GM23338 (cell line): ENCODE data around the gene FUT6. TPM values are rescaled to one million over a fixed set of nuclear protein-coding genes. Genes with fewer than 3 reads are reported as not detected.

Source experiments
- ATAC-seq: fragments of 200-7000 bp; cut with Tn5 transposase; 3 replicates; pipeline ENCODE4 v1.9.1; 2020
- DNase-seq: peaks from one replicate; pipeline ENCODE4 v3.0.0-alpha.2; 2015; ENCODE audit warnings: low spot score
- H2AFZ ChIP-seq: fragments of 200-600 bp; sonication (generic); 2 replicates; pipeline ENCODE4 v1.8.0; 2016; ENCODE audit warnings: antibody characterized with exemption, mild to moderate bottlenecking, moderate library complexity
- H3F3A ChIP-seq: fragments of 200-600 bp; sonication (generic); replicated peaks from 2 replicates; pipeline ENCODE4 v1.8.0; 2017; ENCODE audit warnings: antibody characterized with exemption, mixed run types, low read depth
- H3K27ac ChIP-seq: fragments of 200-600 bp; sonication (generic); 2 replicates; pipeline ENCODE4 v1.6.1; 2016; ENCODE audit warnings: low read depth
- H3K27me3 ChIP-seq: fragments of 200-600 bp; sonication (generic); 2 replicates; pipeline ENCODE4 v1.8.0; 2016; ENCODE audit warnings: mild to moderate bottlenecking, mixed run types, moderate library complexity; ENCODE audit not compliant: insufficient read depth
- H3K36me3 ChIP-seq: fragments of 200-600 bp; sonication (generic); 2 replicates; pipeline ENCODE4 v1.8.0; 2016; ENCODE audit warnings: mild to moderate bottlenecking; ENCODE audit not compliant: insufficient read depth
- H3K4me1 ChIP-seq: fragments of 200-600 bp; sonication (generic); 2 replicates; pipeline ENCODE4 v1.8.0; 2016; ENCODE audit warnings: mild to moderate bottlenecking, moderate library complexity; ENCODE audit not compliant: insufficient read depth
- H3K4me2 ChIP-seq: fragments of 200-600 bp; sonication (generic); 2 replicates; pipeline ENCODE4 v1.7.1; 2017; ENCODE audit warnings: mixed run types
- H3K4me3 ChIP-seq: fragments of 200-600 bp; sonication (generic); 2 replicates; pipeline ENCODE4 v1.6.1; 2016; ENCODE audit warnings: mixed run types
- H3K79me2 ChIP-seq: fragments of 200-600 bp; sonication (generic); replicated peaks from 2 replicates; pipeline ENCODE4 v1.8.0; 2017; ENCODE audit warnings: mild to moderate bottlenecking; ENCODE audit not compliant: insufficient read depth
- H3K9me2 ChIP-seq: fragments of 200-600 bp; sonication (generic); 2 replicates; pipeline ENCODE4 v1.8.0; 2017; ENCODE audit not compliant: insufficient read depth
- H4K20me1 ChIP-seq: fragments of 200-600 bp; sonication (generic); replicated peaks from 2 replicates; pipeline ENCODE4 v1.8.0; 2017; ENCODE audit warnings: mild to moderate bottlenecking; ENCODE audit not compliant: insufficient read depth
- H3K27ac Mint-ChIP-seq: 2 replicates; pipeline ENCODE4 v1.8.0; 2020; ENCODE audit warnings: inconsistent platforms, mild to moderate bottlenecking, moderate library complexity, mixed read lengths
- H3K27me3 Mint-ChIP-seq: 3 replicates; pipeline ENCODE4 v1.8.0; 2022; ENCODE audit warnings: low read depth, mild to moderate bottlenecking, moderate library complexity, mixed read lengths, inconsistent platforms; ENCODE audit not compliant: insufficient read depth, poor library complexity
- H3K36me3 Mint-ChIP-seq: 3 replicates; pipeline ENCODE4 v1.8.0; 2021; ENCODE audit warnings: low read depth, mild to moderate bottlenecking, inconsistent platforms, moderate library complexity, mixed read lengths
- H3K4me1 Mint-ChIP-seq: 3 replicates; pipeline ENCODE4 v1.8.0; 2020; ENCODE audit warnings: mild to moderate bottlenecking, inconsistent platforms, mixed read lengths
- H3K4me3 Mint-ChIP-seq: 3 replicates; pipeline ENCODE4 v1.8.0; 2021; ENCODE audit warnings: moderate library complexity, mild to moderate bottlenecking, inconsistent platforms, mixed read lengths
- H3K9me3 Mint-ChIP-seq: 3 replicates; pipeline ENCODE4 v1.8.0; 2020; ENCODE audit warnings: moderate library complexity, mild to moderate bottlenecking, inconsistent platforms, mixed read lengths
- EZH2 ChIP-seq: fragments of 200-600 bp; sonication (generic); IDR thresholded peaks from one replicate; pipeline ENCODE4 v1.8.0; 2017; ENCODE audit warnings: antibody characterized with exemption, mild to moderate bottlenecking, low read depth; ENCODE audit not compliant: unreplicated experiment
- EZH2phosphoT487 ChIP-seq: fragments of 200-600 bp; sonication (generic); IDR thresholded peaks from one replicate; pipeline ENCODE4 v1.8.1; 2018; ENCODE audit warnings: antibody characterized with exemption; ENCODE audit not compliant: unreplicated experiment
- NANOG ChIP-seq: IDR thresholded peaks from 2 replicates; pipeline ENCODE4 v1.6.1; 2016; ENCODE audit warnings: antibody characterized with exemption, borderline replicate concordance
- POLR2AphosphoS5 ChIP-seq: IDR thresholded peaks from 2 replicates; pipeline ENCODE4 v1.6.1; 2016; ENCODE audit warnings: antibody characterized with exemption, low read depth
- STAT1 ChIP-seq: IDR thresholded peaks from one replicate; pipeline ENCODE4 v1.6.1; 2016; ENCODE audit warnings: antibody characterized with exemption; ENCODE audit not compliant: unreplicated experiment
- ZNF114 ChIP-seq: fragments of 250-450 bp; sonication (Bioruptor Pico); IDR thresholded peaks from 2 replicates; pipeline ENCODE4 v1.5.0; 2020; ENCODE audit warnings: mild to moderate bottlenecking, moderate library complexity
- ZNF331 ChIP-seq: fragments of 250-450 bp; sonication (Bioruptor Pico); IDR thresholded peaks from 2 replicates; pipeline ENCODE4 v1.5.0; 2020; ENCODE audit warnings: low read depth, mild to moderate bottlenecking, moderate library complexity
- polyA plus RNA-seq: library from polyadenylated mRNA; unstranded; fragments of >200 nt; fragmentation: Nextera tagmentation; extraction: Ambion mirVana; gene quantifications from 2 replicates; pipeline ENCODE4 v1.2.1, GENCODE V29; 2016
- total RNA-seq: library from RNA; depleted of rRNA; stranded (reverse); fragments of >200 nt; shearing (Covaris generic); gene quantifications from 2 replicates; pipeline ENCODE4 v1.2.3, GENCODE V29; 2014
- TF ChIP-seq, protein P1 (sequence below): fragments of 250-450 bp; sonication (Bioruptor Pico); IDR thresholded peaks from 2 replicates; pipeline ENCODE4 v1.5.0; 2020; ENCODE audit warnings: mild to moderate bottlenecking, moderate library complexity
- TF ChIP-seq, protein P2 (sequence below): IDR thresholded peaks from 2 replicates; pipeline ENCODE4 v1.6.1; 2016; ENCODE audit warnings: antibody characterized with exemption
- TF ChIP-seq, protein P3 (sequence below), 2 experiments: fragments of 200-600 bp in 1 of 2; sonication (generic) in 1 of 2; conservative IDR thresholded peaks; 2 replicates each; pipeline versions ENCODE4 v1.5.1 to v1.6.1; 2016 to 2017; ENCODE audit warnings: antibody characterized with exemption in 2 of 2, low read depth in 2 of 2, mild to moderate bottlenecking in 2 of 2, moderate library complexity in 1 of 2

FUT6 gene
- total and polyA plus RNA-seq, 2 experiments from 2014 or later: not detected

DNA sequence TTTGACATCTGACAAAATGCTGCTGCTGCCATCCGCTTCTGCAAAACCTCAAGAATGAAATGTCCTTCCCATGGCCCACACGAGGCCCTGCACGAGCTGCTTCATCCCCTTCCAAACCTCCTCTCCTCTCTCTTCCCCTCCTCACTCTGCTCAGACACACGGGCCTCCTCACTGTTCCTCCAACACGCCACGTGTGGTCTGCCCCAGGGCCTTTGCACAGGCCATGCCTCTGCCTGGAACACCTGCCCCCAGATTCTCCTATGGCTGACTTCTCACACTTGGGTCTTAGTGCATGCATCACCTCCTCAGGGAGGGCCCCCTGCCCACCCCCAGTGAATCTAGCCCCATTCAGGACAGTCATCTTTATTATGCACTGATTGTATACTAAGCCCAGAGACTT is 18.7 kb downstream of the FUT6 start (continued):
- TF ChIP-seq, protein P1, sequence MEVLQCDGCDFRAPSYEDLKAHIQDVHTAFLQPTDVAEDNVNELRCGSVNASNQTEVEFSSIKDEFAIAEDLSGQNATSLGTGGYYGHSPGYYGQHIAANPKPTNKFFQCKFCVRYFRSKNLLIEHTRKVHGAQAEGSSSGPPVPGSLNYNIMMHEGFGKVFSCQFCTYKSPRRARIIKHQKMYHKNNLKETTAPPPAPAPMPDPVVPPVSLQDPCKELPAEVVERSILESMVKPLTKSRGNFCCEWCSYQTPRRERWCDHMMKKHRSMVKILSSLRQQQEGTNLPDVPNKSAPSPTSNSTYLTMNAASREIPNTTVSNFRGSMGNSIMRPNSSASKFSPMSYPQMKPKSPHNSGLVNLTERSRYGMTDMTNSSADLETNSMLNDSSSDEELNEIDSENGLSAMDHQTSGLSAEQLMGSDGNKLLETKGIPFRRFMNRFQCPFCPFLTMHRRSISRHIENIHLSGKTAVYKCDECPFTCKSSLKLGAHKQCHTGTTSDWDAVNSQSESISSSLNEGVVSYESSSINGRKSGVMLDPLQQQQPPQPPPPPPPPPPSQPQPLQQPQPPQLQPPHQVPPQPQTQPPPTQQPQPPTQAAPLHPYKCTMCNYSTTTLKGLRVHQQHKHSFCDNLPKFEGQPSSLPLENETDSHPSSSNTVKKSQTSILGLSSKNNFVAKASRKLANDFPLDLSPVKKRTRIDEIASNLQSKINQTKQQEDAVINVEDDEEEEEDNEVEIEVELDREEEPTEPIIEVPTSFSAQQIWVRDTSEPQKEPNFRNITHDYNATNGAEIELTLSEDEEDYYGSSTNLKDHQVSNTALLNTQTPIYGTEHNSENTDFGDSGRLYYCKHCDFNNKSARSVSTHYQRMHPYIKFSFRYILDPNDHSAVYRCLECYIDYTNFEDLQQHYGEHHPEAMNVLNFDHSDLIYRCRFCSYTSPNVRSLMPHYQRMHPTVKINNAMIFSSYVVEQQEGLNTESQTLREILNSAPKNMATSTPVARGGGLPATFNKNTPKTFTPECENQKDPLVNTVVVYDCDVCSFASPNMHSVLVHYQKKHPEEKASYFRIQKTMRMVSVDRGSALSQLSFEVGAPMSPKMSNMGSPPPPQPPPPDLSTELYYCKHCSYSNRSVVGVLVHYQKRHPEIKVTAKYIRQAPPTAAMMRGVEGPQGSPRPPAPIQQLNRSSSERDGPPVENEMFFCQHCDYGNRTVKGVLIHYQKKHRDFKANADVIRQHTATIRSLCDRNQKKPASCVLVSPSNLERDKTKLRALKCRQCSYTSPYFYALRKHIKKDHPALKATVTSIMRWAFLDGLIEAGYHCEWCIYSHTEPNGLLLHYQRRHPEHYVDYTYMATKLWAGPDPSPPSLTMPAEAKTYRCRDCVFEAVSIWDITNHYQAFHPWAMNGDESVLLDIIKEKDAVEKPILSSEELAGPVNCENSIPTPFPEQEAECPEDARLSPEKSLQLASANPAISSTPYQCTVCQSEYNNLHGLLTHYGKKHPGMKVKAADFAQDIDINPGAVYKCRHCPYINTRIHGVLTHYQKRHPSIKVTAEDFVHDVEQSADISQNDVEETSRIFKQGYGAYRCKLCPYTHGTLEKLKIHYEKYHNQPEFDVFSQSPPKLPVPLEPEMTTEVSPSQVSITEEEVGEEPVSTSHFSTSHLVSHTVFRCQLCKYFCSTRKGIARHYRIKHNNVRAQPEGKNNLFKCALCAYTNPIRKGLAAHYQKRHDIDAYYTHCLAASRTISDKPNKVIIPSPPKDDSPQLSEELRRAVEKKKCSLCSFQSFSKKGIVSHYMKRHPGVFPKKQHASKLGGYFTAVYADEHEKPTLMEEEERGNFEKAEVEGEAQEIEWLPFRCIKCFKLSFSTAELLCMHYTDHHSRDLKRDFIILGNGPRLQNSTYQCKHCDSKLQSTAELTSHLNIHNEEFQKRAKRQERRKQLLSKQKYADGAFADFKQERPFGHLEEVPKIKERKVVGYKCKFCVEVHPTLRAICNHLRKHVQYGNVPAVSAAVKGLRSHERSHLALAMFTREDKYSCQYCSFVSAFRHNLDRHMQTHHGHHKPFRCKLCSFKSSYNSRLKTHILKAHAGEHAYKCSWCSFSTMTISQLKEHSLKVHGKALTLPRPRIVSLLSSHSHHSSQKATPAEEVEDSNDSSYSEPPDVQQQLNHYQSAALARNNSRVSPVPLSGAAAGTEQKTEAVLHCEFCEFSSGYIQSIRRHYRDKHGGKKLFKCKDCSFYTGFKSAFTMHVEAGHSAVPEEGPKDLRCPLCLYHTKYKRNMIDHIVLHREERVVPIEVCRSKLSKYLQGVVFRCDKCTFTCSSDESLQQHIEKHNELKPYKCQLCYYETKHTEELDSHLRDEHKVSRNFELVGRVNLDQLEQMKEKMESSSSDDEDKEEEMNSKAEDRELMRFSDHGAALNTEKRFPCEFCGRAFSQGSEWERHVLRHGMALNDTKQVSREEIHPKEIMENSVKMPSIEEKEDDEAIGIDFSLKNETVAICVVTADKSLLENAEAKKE (CRISPR knock-in tag): no peak
- TF ChIP-seq, protein P2, sequence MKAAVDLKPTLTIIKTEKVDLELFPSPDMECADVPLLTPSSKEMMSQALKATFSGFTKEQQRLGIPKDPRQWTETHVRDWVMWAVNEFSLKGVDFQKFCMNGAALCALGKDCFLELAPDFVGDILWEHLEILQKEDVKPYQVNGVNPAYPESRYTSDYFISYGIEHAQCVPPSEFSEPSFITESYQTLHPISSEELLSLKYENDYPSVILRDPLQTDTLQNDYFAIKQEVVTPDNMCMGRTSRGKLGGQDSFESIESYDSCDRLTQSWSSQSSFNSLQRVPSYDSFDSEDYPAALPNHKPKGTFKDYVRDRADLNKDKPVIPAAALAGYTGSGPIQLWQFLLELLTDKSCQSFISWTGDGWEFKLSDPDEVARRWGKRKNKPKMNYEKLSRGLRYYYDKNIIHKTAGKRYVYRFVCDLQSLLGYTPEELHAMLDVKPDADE: no peak
- no peak for TF ChIP-seq POLR2AphosphoS5
- TF ChIP-seq EZH2phosphoT487: no peak
- no peak for TF ChIP-seq STAT1
- TF ChIP-seq, protein P3, sequence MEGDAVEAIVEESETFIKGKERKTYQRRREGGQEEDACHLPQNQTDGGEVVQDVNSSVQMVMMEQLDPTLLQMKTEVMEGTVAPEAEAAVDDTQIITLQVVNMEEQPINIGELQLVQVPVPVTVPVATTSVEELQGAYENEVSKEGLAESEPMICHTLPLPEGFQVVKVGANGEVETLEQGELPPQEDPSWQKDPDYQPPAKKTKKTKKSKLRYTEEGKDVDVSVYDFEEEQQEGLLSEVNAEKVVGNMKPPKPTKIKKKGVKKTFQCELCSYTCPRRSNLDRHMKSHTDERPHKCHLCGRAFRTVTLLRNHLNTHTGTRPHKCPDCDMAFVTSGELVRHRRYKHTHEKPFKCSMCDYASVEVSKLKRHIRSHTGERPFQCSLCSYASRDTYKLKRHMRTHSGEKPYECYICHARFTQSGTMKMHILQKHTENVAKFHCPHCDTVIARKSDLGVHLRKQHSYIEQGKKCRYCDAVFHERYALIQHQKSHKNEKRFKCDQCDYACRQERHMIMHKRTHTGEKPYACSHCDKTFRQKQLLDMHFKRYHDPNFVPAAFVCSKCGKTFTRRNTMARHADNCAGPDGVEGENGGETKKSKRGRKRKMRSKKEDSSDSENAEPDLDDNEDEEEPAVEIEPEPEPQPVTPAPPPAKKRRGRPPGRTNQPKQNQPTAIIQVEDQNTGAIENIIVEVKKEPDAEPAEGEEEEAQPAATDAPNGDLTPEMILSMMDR (conservative IDR thresholded peaks at IDR 0.05; ENCODE audit: low read depth in 2 of 2): no peak

DNA sequence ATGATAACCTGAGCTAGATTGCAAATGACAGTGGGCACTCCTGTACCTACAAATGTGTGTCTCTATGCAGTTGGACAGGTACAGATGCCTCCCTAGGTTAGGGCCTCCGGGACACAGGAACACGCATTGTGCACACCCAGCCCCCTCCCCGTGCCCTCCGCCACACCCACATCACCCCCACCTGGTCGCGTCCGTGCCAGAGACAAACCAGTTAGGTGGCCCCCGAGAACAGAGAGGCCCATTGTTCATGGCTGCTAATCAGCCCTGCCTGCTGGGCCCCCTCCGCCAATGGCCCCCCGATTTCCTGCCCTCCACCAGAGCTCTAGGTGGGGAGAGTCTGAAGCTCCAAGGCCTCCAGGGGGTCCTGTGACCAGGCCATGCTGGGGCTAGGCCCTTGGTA is 20.9 kb downstream of the FUT6 start:
- H3K36me3 ChIP-seq: no peaks in the 10 kb centered on the region
- no peak overlapping the region for H3K4me3 ChIP-seq
- no peaks in the 10 kb centered on the region for H3K9me2 ChIP-seq
- no peaks in the 10 kb centered on the region; the same call in 2 of the 3 replicates for H3K4me1 Mint-ChIP-seq
- H3K36me3 Mint-ChIP-seq: no peaks in the 10 kb centered on the region
- ATAC-seq (no peak), DNase-seq (no peak)
- no peaks in the 10 kb centered on the region for H3K79me2 ChIP-seq
- H3K27me3 ChIP-seq: no peaks in the 10 kb centered on the region
- no peak overlapping the region for H2AFZ ChIP-seq
- H3K4me3 Mint-ChIP-seq: no peak overlapping the region
- no peaks in the 10 kb centered on the region; the same call in 2 of the 3 replicates for H3K9me3 Mint-ChIP-seq
- no peak overlapping the region for H3K4me2 ChIP-seq
- no peak overlapping the region for H3K27ac ChIP-seq
- peaks cover 10% of the 10 kb centered on the region for H3K27me3 Mint-ChIP-seq
- no peaks in the 10 kb centered on the region; the same call in 1 of the 2 replicates for H4K20me1 ChIP-seq
- H3K4me1 ChIP-seq: no peaks in the 10 kb centered on the region
- no peak overlapping the region for H3K27ac Mint-ChIP-seq
- no peaks in the 10 kb centered on the region for H3F3A ChIP-seq
- TF ChIP-seq EZH2 (no peak), EZH2phosphoT487 (no peak), ZNF331 (CRISPR knock-in tag) (no peak), ZNF114 (CRISPR knock-in tag) (no peak), STAT1 (no peak), NANOG (no peak)
- TF ChIP-seq, protein P3 (conservative IDR thresholded peaks at IDR 0.05; ENCODE audit: low read depth in 2 of 2): no peak
- TF ChIP-seq, protein P2: no peak
